K562 (cell line): ENCODE measurements around the gene ERAL1. TPM values are rescaled to one million over a fixed set of nuclear protein-coding genes. Genes with fewer than 3 reads are reported as not detected.

Source experiments
- BCL6 ChIP-seq: fragments of 250-450 bp; sonication (Bioruptor Pico); IDR thresholded peaks from 2 replicates; pipeline ENCODE4 v1.4.0; 2020
- HDAC8 ChIP-seq: fragments of 450-650 bp; IDR thresholded peaks from 2 replicates; pipeline ENCODE4 v1.6.1; 2016; ENCODE audit warnings: mild to moderate bottlenecking, missing genetic modification characterization, moderate library complexity, missing compliant biosample characterization
- HNRNPUL1 ChIP-seq: fragments of 200-400 bp; formaldehyde crosslinking; IDR thresholded peaks from 2 replicates; pipeline ENCODE4 v1.6.1; 2017; ENCODE audit warnings: low read length
- MIER1 ChIP-seq: fragments of 450-650 bp; IDR thresholded peaks from 2 replicates; pipeline ENCODE4 v1.6.1; 2016; ENCODE audit warnings: antibody characterized with exemption, mild to moderate bottlenecking, low read depth
- NCOA6 ChIP-seq: fragments of 450-650 bp; IDR thresholded peaks from 2 replicates; pipeline ENCODE4 v1.6.1; 2017; ENCODE audit warnings: mild to moderate bottlenecking
- NR2C1 ChIP-seq, 2 experiments: fragments of 450-650 bp; IDR thresholded peaks; 2 replicates each; pipeline ENCODE4 v1.6.1; 2017; ENCODE audit warnings: mild to moderate bottlenecking in 2 of 2, antibody characterized with exemption in 1 of 2, inconsistent platforms in 1 of 2, missing compliant biosample characterization in 1 of 2, missing genetic modification characterization in 1 of 2
- NUFIP1 ChIP-seq: fragments of 450-650 bp; IDR thresholded peaks from 2 replicates; pipeline ENCODE4 v1.6.1; 2018; ENCODE audit not compliant: partially characterized antibody
- POLR2B ChIP-seq: fragments of 450-650 bp; IDR thresholded peaks from 2 replicates; pipeline ENCODE4 v1.6.1; 2018; ENCODE audit warnings: low read depth; ENCODE audit not compliant: partially characterized antibody
- POU5F1 ChIP-seq: fragments of 150-350 bp; IDR thresholded peaks from 2 replicates; pipeline ENCODE4 v1.6.1; 2014; ENCODE audit warnings: borderline replicate concordance, low read length, low read depth, mild to moderate bottlenecking; ENCODE audit not compliant: partially characterized antibody
- RBBP5 ChIP-seq: fragments of 200-600 bp; sonication (generic); IDR thresholded peaks from 2 replicates; pipeline ENCODE4 v1.6.1; 2012; ENCODE audit warnings: borderline replicate concordance, mild to moderate bottlenecking, low read length, control low read depth, inconsistent platforms; ENCODE audit not compliant: insufficient read depth, poor library complexity, severe bottlenecking
- SFPQ ChIP-seq: fragments of 200-400 bp; formaldehyde crosslinking; IDR thresholded peaks from 2 replicates; pipeline ENCODE4 v1.6.1; 2017; ENCODE audit warnings: mild to moderate bottlenecking, low read depth, low read length, moderate library complexity
- TFAP4 ChIP-seq: sonication (generic); formaldehyde crosslinking; IDR thresholded peaks from 2 replicates; pipeline ENCODE4 v1.8.0; 2022; ENCODE audit warnings: missing genetic modification reagents, mild to moderate bottlenecking, moderate library complexity, borderline replicate concordance
- ZNF408 ChIP-seq: fragments of 250-450 bp; sonication (Bioruptor Pico); IDR thresholded peaks from 2 replicates; pipeline ENCODE4 v1.4.0; 2020; ENCODE audit warnings: low read depth, mild to moderate bottlenecking, moderate library complexity
- ZNF57 ChIP-seq: fragments of 450-650 bp; formaldehyde crosslinking; IDR thresholded peaks from 2 replicates; pipeline ENCODE4 v1.4.0; 2020; ENCODE audit warnings: mild to moderate bottlenecking, moderate library complexity
- ZNF695 ChIP-seq: fragments of 450-650 bp; formaldehyde crosslinking; IDR thresholded peaks from 2 replicates; pipeline ENCODE4 v1.4.0; 2020; ENCODE audit warnings: mild to moderate bottlenecking, moderate library complexity
- ZNF785 ChIP-seq: fragments of 250-450 bp; sonication (Bioruptor Pico); IDR thresholded peaks from 2 replicates; pipeline ENCODE4 v1.4.0; 2020; ENCODE audit warnings: mild to moderate bottlenecking
- polyA plus RNA-seq, 8 experiments: library from polyadenylated mRNA; depleted of rRNA in 4 of 8; stranded (reverse) in 5 of 8; unstranded in 3 of 8; fragments of >200 nt; fragmentation: Nextera tagmentation in 2 of 8; fragmentation: Illumina TruSeq in 1 of 8; extraction: Ambion mirVana in 2 of 8; extraction: Trizol in 1 of 8; gene quantifications; 2 replicates each; pipeline versions ENCODE4 v1.2.1 to v1.2.3, GENCODE V29; 2011 to 2014; ENCODE audit warnings: inconsistent platforms in 1 of 8, missing spikeins in 1 of 8
- total RNA-seq, 7 experiments: library from RNA; depleted of rRNA in 6 of 7; stranded (reverse); fragments of >200 nt in 6 of 7; fragmentation: Illumina TruSeq in 2 of 7; extraction: Trizol in 2 of 7; gene quantifications; 2 replicates each; pipeline versions ENCODE4 v1.2.1 to v1.2.3, GENCODE V29; 2011 to 2021; ENCODE audit warnings: low replicate concordance in 1 of 7
- TF ChIP-seq, protein P1 (sequence below): sonication (generic); formaldehyde crosslinking; IDR thresholded peaks from 2 replicates; pipeline ENCODE4 v1.8.1; 2023; ENCODE audit warnings: mild to moderate bottlenecking, missing genetic modification reagents, moderate library complexity
- TF ChIP-seq, protein P2 (sequence below): IDR thresholded peaks from 2 replicates; pipeline ENCODE4 v1.6.1; 2011; ENCODE audit warnings: borderline replicate concordance, low read depth, mild to moderate bottlenecking, moderate library complexity, low read length; ENCODE audit not compliant: insufficient read depth, poor library complexity, severe bottlenecking
- TF ChIP-seq, protein P3 (sequence below): fragments of 450-650 bp; formaldehyde crosslinking; IDR thresholded peaks from 2 replicates; pipeline ENCODE4 v1.4.0; 2022; ENCODE audit warnings: mild to moderate bottlenecking, moderate library complexity

Gene ERAL1
- total and polyA plus RNA-seq, 9 of the 15 experiments (the other 6 are each of a cell fraction or from before 2014, with no cell fraction given), result 37.5 to 351 (median 106) TPM

- TF ChIP-seq HDAC8 (no peak), NUFIP1 (no peak), ZNF785 (CRISPR knock-in tag) (no peak), TFAP4 (CRISPR knock-in tag) (no peak), MIER1 (no peak), NCOA6 (no peak), ZNF408 (no peak), POLR2B (no peak), SFPQ (no peak), HNRNPUL1 (no peak), POU5F1 (no peak), BCL6 (CRISPR knock-in tag) (no peak), RBBP5 (peak; percentile 77), ZNF695 (CRISPR knock-in tag) (no peak), NR2C1 (IDR thresholded peaks at IDR 0.05) (peak; percentile 71; the same call in 1 of the 2 replicates), NR2C1 (tag; IDR thresholded peaks at IDR 0.05) (peak; percentile 75), ZNF57 (CRISPR knock-in tag) (no peak)
- TF ChIP-seq, protein P1, sequence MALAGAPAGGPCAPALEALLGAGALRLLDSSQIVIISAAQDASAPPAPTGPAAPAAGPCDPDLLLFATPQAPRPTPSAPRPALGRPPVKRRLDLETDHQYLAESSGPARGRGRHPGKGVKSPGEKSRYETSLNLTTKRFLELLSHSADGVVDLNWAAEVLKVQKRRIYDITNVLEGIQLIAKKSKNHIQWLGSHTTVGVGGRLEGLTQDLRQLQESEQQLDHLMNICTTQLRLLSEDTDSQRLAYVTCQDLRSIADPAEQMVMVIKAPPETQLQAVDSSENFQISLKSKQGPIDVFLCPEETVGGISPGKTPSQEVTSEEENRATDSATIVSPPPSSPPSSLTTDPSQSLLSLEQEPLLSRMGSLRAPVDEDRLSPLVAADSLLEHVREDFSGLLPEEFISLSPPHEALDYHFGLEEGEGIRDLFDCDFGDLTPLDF (CRISPR knock-in tag), result no peak
- TF ChIP-seq, protein P2, sequence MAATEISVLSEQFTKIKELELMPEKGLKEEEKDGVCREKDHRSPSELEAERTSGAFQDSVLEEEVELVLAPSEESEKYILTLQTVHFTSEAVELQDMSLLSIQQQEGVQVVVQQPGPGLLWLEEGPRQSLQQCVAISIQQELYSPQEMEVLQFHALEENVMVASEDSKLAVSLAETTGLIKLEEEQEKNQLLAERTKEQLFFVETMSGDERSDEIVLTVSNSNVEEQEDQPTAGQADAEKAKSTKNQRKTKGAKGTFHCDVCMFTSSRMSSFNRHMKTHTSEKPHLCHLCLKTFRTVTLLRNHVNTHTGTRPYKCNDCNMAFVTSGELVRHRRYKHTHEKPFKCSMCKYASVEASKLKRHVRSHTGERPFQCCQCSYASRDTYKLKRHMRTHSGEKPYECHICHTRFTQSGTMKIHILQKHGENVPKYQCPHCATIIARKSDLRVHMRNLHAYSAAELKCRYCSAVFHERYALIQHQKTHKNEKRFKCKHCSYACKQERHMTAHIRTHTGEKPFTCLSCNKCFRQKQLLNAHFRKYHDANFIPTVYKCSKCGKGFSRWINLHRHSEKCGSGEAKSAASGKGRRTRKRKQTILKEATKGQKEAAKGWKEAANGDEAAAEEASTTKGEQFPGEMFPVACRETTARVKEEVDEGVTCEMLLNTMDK, result no peak
- TF ChIP-seq, protein P3, sequence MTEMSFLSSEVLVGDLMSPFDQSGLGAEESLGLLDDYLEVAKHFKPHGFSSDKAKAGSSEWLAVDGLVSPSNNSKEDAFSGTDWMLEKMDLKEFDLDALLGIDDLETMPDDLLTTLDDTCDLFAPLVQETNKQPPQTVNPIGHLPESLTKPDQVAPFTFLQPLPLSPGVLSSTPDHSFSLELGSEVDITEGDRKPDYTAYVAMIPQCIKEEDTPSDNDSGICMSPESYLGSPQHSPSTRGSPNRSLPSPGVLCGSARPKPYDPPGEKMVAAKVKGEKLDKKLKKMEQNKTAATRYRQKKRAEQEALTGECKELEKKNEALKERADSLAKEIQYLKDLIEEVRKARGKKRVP (CRISPR knock-in tag), result no peak
Observed at GRCh38 chr17:28901866-28902818, 47.3 kb downstream of the ERAL1 start (continued).
